DMS114 treated with DMSO at 0.1 percent for 48 hours (cell line): ENCODE measurements around the gene BRD2.

Experiments used
- DNase-seq: peaks from one replicate; lab custom pipeline; 2025; ENCODE audit not compliant: unreplicated experiment; lab: John Stamatoyannopoulos, UW

The BRD2 gene

GRCh38 chr6:32947552-32948465 lies 20.6 kb upstream of the BRD2 start:
- peak; percentile 45 for DNase-seq

- DNase-seq = no peak
Measured at GRCh38 chr6:32949113-32949512, 19.3 kb upstream of the BRD2 start.

- DNase-seq = no peak
Measured at GRCh38 chr6:32950010-32950409, 18.4 kb upstream of the BRD2 start.

GRCh38 chr6:32950449-32950848 lies 17.9 kb upstream of the BRD2 start:
- no peak for DNase-seq

GRCh38 chr6:32952817-32953739 lies 15.3 kb upstream of the BRD2 start, which contains the start of gene HLA-DMA:
Gene HLA-DMA (minus strand): TSS chr6:32953097. CDS start chr6:32953036, 61 bp downstream.
- DNase-seq = peak; percentile 72

- DNase-seq = no peak
Measured at GRCh38 chr6:32953775-32954174, 14.6 kb upstream of the BRD2 start.

GRCh38 chr6:32954267-32954666 lies 14.1 kb upstream of the BRD2 start:
- no peak for DNase-seq

- DNase-seq = no peak
Measured at GRCh38 chr6:32954986-32955802, 13.2 kb upstream of the BRD2 start.

- DNase-seq = no peak
Measured at GRCh38 chr6:32956176-32956575, 12.2 kb upstream of the BRD2 start.

- no peak for DNase-seq
Measured at GRCh38 chr6:32960563-32960962, 7.8 kb upstream of the BRD2 start.

- no peak for DNase-seq
Measured at GRCh38 chr6:32962213-32962826, 6.1 kb upstream of the BRD2 start.

GRCh38 chr6:32963866-32964265 lies 4.5 kb upstream of the BRD2 start:
- DNase-seq = no peak

GRCh38 chr6:32964776-32965175 lies 3.6 kb upstream of the BRD2 start:
- DNase-seq = no peak

GRCh38 chr6:32967151-32968091 lies 973 bp upstream of the BRD2 start:
- DNase-seq = peak; percentile 63

GRCh38 chr6:32968867-32969684 lies 682 bp downstream of the BRD2 start:
- peak; percentile 84 for DNase-seq

GRCh38 chr6:32969685-32970412 lies 1.5 kb downstream of the BRD2 start:
- peak; percentile 88 for DNase-seq

GRCh38 chr6:32970413-32971241 lies 2.2 kb downstream of the BRD2 start:
- DNase-seq = peak; percentile 80
